ENCODE results near the gene HIPK1.
A peak's percentile ranks its signal among the peaks of the same experiment; 100 is the strongest.

The HIPK1 gene

DNA sequence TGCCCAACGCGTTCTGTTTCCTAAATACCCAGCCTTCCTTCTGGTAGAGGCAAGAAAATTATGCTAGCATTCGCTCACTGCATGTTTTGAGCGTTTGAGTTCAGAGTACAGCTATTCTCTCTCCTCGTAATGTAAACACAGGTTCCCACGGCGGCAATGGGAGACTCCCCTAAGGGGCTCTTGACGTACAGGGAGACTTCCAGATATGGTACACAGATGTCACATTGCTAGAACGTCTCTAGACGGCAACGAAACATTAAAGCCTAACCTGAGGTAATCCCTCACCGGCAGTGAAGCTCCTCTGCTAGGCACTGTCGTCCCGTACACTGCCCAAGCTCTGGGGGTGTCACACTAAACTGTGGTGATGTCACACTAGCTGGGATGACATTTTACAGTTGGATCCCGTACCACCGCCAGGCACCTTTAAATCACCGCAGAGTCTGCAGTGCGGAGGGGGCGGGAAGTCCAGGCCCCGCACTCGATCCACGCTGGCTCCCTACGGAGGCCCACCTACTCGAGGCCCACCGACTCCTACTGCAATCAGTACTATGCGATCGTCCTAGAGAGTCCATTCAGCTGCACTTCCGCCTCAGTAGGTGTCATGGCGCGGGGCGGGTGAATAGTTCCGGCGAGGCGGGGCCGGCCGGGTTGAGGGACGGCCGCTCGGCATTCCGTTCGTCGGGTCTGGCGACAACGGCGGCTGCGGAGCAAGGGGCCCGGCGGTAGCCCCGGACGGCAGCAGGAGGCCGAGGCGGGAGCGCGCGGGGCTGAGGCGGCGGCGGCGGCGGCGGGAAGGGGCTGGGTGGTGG is at the start of gene HIPK1:
HIPK1 (plus strand) TSS at position 384 of the 809 bp plus-strand sequence.
- DNase-seq: peak; percentile 86

- no peak for DNase-seq
These were observed 49.4 kb upstream of the HIPK1 start for GRCh38 chr1:113879739-113880038.

DNA sequence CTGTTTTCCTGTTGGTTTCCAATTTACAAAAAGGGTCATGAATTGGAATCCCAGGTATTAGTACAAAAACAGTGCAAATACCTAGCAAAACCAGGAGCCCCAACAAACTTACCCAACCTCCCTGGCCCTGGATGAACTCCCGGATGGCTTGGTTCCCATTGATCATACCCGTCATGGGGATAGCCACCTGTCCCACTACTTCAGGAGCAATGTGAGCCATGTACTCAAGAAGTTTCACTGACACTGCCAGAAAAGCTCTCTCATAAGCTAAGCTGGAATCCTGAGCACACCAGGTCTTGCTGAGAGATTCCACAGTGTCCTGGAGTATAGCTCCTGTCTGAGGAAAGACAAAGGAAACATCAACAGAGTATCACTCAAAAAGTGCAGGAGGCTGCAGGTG is 47.5 kb upstream of the HIPK1 start:
- DNase-seq: no peak

GRCh38 chr1:113886417-113887401 is 42.4 kb upstream of the HIPK1 start:
- DNase-seq: no peak

DNA sequence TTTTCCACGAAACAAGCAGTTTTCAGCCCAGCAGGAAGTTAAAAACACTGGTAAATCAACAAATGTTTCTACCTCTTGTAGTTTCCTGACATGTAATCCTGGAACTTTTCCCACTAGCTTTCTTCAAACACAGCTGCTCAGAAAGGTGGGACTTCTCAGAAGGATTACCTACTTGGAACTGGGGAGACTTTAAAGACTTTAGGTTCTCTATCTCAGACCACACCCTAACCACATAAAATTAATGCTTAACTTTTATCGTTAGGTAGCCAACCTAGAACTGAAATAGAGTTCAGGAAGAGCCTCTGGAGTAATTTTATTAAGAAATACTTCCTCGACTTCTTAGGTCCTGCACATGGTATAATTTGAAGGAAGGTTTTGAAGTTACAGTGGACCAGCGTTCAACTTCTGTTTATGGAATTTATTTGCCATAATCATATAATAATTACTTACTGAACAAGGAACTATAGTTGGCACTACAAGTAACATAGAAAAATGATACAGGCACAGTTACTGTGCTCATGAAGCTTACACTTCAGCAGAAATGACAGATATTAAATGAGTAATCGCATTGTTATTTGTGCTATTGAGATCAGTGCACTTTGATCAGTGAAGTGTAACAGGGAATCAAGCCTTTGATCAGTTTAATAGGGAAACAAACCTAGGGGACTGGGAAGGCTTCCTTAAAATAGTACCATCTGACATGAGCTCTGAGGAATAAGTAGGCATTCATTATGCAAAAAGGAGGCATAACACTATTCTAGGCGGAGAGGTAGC is 41.5 kb upstream of the HIPK1 start, which contains the start of gene BCL2L15:
BCL2L15 (minus strand) TSS at position 180 of the 774 bp plus-strand sequence. CDS start 206 bp downstream, outside the sequence.
- no peak for DNase-seq

- DNase-seq: no peak
These were observed 38.3 kb upstream of the HIPK1 start for GRCh38 chr1:113890816-113891215.

DNA sequence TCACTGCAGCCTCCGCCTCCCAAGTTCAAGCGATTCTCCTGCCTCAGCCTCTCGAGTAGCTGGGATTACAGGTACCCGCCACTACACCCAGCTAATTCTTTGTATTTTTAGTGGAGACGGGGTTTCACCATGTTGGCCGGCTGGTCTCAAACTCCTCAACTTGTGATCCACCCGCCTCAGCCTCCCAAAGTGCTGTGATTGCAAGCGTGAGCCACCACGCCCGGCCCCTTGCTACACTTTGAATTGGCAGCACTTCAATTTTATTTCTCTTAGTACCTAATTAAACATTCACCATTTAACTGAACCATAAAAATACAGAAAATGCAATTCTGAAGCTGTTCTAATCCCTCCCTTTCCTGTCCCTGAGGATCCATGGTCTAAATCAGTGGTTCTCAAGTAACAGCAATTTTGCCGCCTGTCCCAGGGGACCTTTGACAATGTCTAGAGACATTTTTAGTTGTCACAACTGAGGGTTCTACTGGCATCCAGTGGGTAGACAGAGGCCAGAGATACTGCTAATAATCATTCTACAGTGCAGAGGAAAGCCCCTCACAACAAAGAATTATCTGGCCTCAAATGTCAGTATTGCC is 37.4 kb upstream of the HIPK1 start:
- no peak for DNase-seq

- no peak for DNase-seq
These were observed 35.9 kb upstream of the HIPK1 start for GRCh38 chr1:113893267-113893666.

DNA sequence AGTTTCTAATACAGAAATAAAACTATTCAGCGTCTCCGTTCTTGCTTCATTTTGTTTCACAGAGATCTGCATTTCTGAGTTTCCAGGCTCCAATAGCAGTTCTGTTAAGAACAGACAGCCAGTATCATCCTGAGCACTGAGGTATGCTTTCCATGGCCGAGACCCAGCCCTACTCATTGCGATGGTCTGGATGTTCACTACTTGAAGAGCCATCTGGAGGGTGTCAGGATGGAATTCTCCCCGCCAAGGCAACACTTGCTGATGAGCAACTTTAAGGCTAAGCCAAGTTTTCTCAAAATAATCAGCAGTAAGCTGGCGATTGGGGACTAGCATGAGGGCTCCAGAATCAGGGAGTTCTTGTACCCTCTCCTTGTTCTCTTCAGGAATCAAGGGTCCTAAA is 34.0 kb upstream of the HIPK1 start:
- DNase-seq: no peak

DNA sequence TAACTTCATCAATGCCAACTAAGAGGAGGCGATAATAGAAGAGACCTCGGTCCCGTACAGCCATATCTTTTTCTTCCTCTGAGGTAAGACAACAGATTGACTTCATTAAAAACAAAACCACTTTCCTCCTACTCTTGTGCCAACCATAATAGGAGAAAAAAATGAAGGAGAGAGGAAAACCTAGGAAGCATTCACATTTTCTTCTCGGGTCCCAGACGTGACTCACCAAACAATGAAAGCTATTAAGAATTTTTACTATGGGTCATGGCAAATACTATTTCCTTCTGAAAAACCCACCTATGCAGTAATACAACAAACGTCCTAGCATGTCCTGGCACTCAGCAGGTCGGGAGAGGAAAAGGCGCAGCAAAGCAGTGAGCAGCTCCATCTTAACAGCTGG is 33.2 kb upstream of the HIPK1 start:
- no peak for DNase-seq

DNA sequence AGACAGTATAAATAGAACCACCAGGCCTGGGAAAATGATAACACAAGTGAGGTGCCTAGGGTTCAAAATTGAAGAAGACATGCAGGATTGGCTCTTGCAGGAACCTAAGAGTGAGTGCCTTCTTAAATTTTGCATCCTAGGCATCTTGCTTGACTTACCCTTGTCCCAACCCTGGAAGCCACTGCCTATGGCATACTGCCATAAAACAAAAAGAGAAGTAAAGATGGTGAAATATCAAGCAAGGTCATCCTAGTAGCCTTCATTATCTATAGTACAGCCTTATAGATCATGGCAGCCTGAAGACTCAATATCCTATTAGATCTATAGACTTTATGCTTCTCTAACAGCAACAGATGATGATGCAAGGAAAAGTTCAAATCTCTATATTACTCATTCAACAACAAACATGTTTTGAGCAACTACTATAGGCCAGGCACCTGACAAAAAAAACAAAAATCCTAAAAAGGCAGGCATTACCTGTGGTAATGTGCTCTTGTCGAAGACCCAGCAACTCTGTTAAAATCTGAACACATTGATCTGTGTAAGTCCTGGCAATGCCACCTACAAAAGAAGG is 30.8 kb upstream of the HIPK1 start:
- DNase-seq: no peak

GRCh38 chr1:113899111-113899510 is 30.0 kb upstream of the HIPK1 start:
- no peak for DNase-seq

DNA sequence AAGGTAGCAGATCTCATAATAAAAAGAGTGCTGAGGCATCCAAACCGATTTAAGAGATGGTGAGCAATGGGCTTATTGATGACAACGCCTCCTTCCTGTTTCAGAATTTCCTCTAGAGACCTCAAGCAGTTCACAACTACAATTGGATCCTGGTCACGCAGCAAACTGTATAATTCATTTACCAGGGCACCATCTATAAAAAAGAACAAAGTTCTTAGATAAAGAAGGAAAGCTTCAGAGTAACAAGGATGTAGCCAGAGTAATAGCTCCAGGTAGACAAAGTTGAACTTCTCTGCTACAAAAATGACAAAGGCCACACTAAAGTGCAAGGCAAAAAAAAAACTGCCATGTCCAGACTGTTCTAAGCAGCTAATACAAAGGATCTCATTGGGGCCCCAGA is 27.9 kb upstream of the HIPK1 start:
- no peak for DNase-seq

DNA sequence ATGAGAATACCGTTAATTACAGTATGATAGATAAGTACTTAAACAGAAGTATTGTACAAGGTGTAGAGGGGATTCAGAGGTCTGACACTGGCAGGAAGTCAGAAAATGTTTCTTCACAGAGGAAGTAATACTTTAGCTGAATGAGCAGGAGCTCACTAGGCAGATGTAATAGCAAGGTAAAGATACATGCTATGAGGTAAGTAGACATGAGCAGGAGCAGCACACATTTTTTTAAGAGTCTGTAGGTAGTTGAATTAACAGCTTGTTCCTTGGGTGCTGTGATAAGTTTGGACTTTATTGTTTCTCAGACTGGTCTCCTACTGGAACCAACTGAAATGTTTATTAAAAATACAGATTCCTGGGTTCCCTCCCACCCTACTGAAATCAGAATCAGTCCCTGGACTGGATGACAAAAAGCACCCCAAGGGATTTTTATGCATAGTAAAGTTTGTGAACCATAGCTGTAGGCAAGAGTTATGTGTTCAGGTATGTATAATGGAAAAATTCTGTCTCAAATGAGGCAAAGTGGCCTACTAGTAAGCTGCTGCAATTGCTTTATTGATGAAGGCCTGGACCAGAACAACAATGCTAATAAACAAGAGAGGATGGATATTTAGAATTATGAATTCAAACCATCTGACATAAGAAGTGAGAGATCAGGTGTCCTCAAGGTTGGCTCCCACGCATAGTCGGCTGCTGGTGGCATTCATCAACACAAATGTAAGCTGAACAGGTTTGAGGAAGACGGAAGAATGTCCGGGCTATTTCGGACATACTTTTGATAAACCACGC is 25.4 kb upstream of the HIPK1 start:
- DNase-seq: peak; percentile 39

DNA sequence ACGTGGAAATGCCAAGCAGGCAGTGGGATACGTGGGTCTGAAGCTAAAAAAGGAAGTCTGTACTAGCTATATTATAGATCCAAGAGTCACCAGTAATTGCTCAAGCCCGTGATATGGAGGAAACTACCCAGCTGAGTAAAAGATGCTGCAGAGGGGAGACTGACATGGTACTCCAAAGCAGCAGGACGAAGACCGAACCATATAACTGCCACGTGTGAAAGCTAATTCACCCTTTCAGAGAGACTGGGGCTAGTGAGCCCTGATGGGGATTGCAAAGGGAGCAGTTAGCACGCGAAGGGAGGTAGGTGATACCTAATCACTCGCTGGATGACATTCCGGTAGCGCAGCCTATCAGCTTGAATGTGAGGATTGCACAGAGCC is 24.8 kb upstream of the HIPK1 start:
- peak; percentile 78 for DNase-seq

DNA sequence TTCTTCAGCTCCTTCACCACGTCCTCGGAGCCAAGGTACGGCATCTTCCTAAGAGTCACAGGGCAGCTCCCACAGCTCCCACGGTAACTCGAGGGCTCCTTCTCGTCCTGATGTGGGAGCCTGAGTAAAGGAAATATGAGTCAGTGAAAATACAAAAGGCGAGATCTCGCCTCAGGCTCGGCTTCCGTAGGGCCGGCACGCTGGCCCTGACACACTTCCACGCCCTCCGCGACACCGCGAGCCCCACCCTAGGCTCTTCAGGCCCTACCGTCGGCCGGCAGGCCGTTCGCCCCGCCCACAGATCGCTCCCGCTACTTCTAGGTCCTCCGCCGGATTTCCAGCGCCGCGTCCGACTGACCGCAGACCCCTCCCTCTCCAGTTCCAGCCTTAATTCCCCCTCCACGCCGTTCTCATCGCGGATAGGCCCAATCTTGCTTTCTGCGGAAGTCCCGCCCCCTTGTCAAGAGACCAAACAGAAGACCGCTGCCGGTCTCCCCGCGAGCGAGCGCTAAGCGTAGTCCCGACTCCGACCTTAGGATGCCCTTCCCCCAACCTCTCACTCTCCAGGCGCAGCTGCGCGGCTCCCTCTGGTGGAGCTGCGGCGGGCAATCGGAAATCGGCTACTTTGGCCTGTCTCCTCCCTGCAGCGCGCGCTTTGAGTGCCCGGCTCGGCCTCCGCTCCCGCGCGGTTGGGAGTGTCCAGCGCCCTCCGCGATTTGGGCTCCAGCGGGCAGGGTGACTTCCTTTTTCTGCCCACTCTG is 24.3 kb upstream of the HIPK1 start, which contains the start of the genes AP4B1 and DCLRE1B:
AP4B1 (minus strand) TSS at position 126 of the 761 bp plus-strand sequence; CDS start at position 44, 82 bp downstream.
DCLRE1B (plus strand) TSS at position 653 of the 761 bp plus-strand sequence. CDS start 261 bp downstream, outside the sequence.
- DNase-seq: peak; percentile 100

GRCh38 chr1:113905435-113905861 is 23.7 kb upstream of the HIPK1 start:
- DNase-seq: no peak

DNA sequence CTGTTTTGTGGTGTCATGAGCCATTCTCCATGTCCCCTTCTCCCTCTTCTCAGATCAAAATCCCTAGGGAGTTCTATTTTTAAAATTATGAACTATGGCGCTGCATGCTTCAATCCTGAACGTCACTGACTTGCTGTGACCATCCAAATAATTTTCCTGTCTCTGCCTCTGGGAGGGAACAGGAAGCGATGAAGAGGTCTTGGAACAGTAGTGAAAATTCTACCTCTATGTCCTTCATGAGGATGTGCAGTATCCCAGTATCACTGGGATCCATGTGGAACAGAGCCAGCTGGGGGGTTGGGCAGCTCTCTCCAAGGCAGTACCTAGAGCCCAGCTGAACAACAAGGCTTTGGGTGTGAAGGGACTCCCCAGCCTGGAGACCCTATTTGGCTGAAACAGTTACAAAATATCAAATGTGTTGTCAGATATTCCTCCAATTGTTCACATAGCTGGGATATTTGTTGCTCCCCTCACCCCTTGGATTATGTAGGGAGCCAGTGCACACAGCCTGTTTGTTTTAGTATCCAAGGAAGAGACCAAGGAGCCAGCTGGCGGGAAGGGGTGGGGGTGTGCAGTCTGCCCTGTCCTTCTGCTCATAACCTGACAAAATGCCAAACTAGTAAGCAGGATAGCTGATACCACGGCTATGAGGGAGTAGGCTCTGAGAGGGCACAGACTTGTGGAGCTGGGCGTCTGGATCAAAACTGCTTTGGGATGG is 16.4 kb upstream of the HIPK1 start:
- no peak for DNase-seq

- DNase-seq: no peak
These were observed 15.8 kb upstream of the HIPK1 start for GRCh38 chr1:113913312-113913668.
